ENCODE measurements around the gene ABCA3.

Gene ABCA3

GRCh38 chr16:2233872-2234812, 106.4 kb downstream of the ABCA3 start:
- DNase-seq: peak; percentile 56

- no peak for DNase-seq
Observed at GRCh38 chr16:2233046-2233775, 107.3 kb downstream of the ABCA3 start.

GRCh38 chr16:2232094-2232990, 108.2 kb downstream of the ABCA3 start:
- DNase-seq: no peak

- DNase-seq: no peak
Observed at GRCh38 chr16:2231016-2231931, 109.3 kb downstream of the ABCA3 start.

- no peak for DNase-seq
Observed at GRCh38 chr16:2230376-2230775, 110.2 kb downstream of the ABCA3 start.

GRCh38 chr16:2229632-2230250, 110.8 kb downstream of the ABCA3 start:
- no peak for DNase-seq

GRCh38 chr16:2229091-2229490, 111.4 kb downstream of the ABCA3 start:
- no peak for DNase-seq

GRCh38 chr16:2228161-2228824, 112.2 kb downstream of the ABCA3 start:
- no peak for DNase-seq

GRCh38 chr16:2226918-2227317, 113.6 kb downstream of the ABCA3 start:
- no peak for DNase-seq

GRCh38 chr16:2226245-2226793, 114.2 kb downstream of the ABCA3 start:
- no peak for DNase-seq

All from NCI-H510A treated with DMSO at 0.1 percent for 48 hours (cell line).